Measurements from ENCODE around the gene AP3S1.

Gene AP3S1

DNA sequence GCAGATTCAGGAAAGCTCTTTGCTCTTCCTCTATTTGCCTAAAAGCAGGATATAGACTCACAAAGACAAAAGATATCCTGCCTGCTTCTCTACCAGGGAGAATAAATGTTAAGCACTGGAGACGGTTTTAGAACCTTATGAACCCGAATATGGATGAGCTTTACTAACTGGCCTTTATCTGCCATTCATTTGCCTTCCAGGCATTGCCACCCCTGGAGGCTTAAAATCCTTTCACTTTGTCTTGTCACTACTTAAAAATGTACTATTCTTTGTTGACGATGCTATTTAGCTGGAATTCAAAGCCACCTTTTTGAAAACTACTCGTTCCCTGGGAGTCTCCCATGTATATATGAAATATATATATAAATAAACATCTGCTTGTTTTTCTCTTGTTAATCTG is 97.3 kb downstream of the AP3S1 start:
- TF ChIP-seq, protein P1, sequence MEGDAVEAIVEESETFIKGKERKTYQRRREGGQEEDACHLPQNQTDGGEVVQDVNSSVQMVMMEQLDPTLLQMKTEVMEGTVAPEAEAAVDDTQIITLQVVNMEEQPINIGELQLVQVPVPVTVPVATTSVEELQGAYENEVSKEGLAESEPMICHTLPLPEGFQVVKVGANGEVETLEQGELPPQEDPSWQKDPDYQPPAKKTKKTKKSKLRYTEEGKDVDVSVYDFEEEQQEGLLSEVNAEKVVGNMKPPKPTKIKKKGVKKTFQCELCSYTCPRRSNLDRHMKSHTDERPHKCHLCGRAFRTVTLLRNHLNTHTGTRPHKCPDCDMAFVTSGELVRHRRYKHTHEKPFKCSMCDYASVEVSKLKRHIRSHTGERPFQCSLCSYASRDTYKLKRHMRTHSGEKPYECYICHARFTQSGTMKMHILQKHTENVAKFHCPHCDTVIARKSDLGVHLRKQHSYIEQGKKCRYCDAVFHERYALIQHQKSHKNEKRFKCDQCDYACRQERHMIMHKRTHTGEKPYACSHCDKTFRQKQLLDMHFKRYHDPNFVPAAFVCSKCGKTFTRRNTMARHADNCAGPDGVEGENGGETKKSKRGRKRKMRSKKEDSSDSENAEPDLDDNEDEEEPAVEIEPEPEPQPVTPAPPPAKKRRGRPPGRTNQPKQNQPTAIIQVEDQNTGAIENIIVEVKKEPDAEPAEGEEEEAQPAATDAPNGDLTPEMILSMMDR (IDR thresholded peaks at IDR 0.05; ENCODE audit: low read depth, low read length, missing control alignments): no peak
- H3K4me3 ChIP-seq (ENCODE audit: low read depth, low read length): no peak overlapping the region
- DNase-seq (ENCODE audit: low read depth): no peak

- DNase-seq (ENCODE audit: low read depth): no peak
- TF ChIP-seq, protein P1 (IDR thresholded peaks at IDR 0.05; ENCODE audit: low read depth, low read length, missing control alignments): no peak
- no peak overlapping the region for H3K4me3 ChIP-seq (ENCODE audit: low read depth, low read length)
Measured at GRCh38 chr5:115940080-115940810, 98.5 kb downstream of the AP3S1 start.

- DNase-seq (ENCODE audit: low read depth): no peak
- TF ChIP-seq, protein P1 (IDR thresholded peaks at IDR 0.05; ENCODE audit: low read depth, low read length, missing control alignments): no peak
- no peak overlapping the region for H3K4me3 ChIP-seq (ENCODE audit: low read depth, low read length)
Measured at GRCh38 chr5:115941051-115941675, 99.4 kb downstream of the AP3S1 start.

DNA sequence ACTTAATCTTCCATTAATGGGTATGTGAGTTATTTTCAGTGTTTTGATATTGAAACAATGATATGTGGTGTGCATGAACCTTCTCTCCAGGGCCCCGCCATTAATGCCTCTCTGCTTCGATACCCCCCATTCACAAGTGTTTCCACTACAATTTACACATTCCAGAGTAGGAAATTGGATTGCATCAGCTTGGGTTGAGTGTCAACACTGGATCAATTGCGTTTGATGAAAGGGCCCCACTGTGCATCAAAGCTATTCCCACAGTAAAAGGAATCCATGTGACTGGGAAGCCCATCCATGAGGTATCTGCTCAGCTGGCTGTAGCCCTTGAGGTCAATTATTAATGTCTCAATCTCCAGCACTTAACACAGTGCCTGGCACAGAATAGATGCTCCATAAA is 102.8 kb downstream of the AP3S1 start:
- TF ChIP-seq, protein P1 (IDR thresholded peaks at IDR 0.05; ENCODE audit: low read depth, low read length, missing control alignments): no peak
- DNase-seq (ENCODE audit: low read depth): no peak
- H3K4me3 ChIP-seq (ENCODE audit: low read depth, low read length): no peak overlapping the region

DNA sequence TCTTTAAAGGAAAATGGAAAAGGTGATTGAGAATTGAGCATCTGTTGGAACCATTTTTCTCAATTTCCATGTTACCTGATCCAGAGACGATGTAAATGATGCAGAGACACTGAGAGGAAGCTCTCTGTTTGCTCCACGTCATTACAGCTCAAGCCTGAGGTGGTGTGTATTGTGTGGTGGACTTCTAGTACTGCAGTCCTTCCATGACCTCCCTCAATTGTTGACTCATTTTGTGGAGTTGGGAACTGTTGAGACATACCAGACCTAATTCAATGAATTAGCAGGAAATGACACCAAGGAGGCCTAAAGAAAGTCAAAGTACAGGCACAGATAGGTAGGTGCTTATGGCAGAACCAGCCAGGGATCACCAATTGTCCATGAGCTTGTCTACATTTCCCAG is 104.9 kb downstream of the AP3S1 start:
- no peak for DNase-seq (ENCODE audit: low read depth)
- no peak overlapping the region for H3K4me3 ChIP-seq (ENCODE audit: low read depth, low read length)
- TF ChIP-seq, protein P1 (IDR thresholded peaks at IDR 0.05; ENCODE audit: low read depth, low read length, missing control alignments): no peak

GRCh38 chr5:115947260-115947659 is 105.5 kb downstream of the AP3S1 start:
- TF ChIP-seq, protein P1 (IDR thresholded peaks at IDR 0.05; ENCODE audit: low read depth, low read length, missing control alignments): no peak
- no peak for DNase-seq (ENCODE audit: low read depth)
- no peak overlapping the region for H3K4me3 ChIP-seq (ENCODE audit: low read depth, low read length)
